CD14-positive monocyte (primary cell): Measurements from ENCODE around the gene CATSPERZ. TPM values are rescaled to one million over a fixed set of nuclear protein-coding genes. Genes with fewer than 3 reads are reported as not detected.
A peak's percentile ranks its signal among the peaks of the same experiment; 100 is the strongest.

Experiments used
- DNase-seq, 3 donors: peaks; one replicate each; pipeline ENCODE4 v3.0.0-alpha.2; 2011 to 2022
- H2AFZ ChIP-seq: 2 replicates; pipeline ENCODE4 v1.6.0; 2012; ENCODE audit warnings: mild to moderate bottlenecking, low read depth, low read length, inconsistent platforms; ENCODE audit not compliant: insufficient read depth, poor library complexity, severe bottlenecking
- H3K27ac ChIP-seq, 2 donors: 1 replicate in 1 of 2; 2 replicates in 1 of 2; pipeline ENCODE4 v1.5.1; 2012 to 2013; ENCODE audit warnings: low read length in 2 of 2, control low read depth in 1 of 2, inconsistent platforms in 1 of 2, low read depth in 1 of 2, mild to moderate bottlenecking in 1 of 2
- H3K27me3 ChIP-seq, 2 donors: one replicate each; pipeline versions ENCODE4 v1.6.0 to v1.6.1; 2011 to 2013; ENCODE audit warnings: low read length in 2 of 2; ENCODE audit not compliant: control insufficient read depth in 2 of 2, insufficient read depth in 2 of 2
- H3K36me3 ChIP-seq, 2 donors: replicated peaks in 1 of 2; 1 replicate in 1 of 2; 2 replicates in 1 of 2; pipeline versions ENCODE4 v1.5.1 to v1.6.1; 2012 to 2013; ENCODE audit warnings: low read length in 2 of 2, control low read depth in 1 of 2, inconsistent platforms in 1 of 2, mild to moderate bottlenecking in 1 of 2; ENCODE audit not compliant: insufficient read depth in 2 of 2, control insufficient read depth in 1 of 2
- H3K4me1 ChIP-seq, 2 donors: 1 replicate in 1 of 2; 2 replicates in 1 of 2; pipeline versions ENCODE4 v1.5.1 to v1.6.1; 2012 to 2013; ENCODE audit warnings: low read length in 2 of 2, control low read depth in 1 of 2, inconsistent platforms in 1 of 2, mild to moderate bottlenecking in 1 of 2, moderate library complexity in 1 of 2; ENCODE audit not compliant: insufficient read depth in 2 of 2, control insufficient read depth in 1 of 2
- H3K4me2 ChIP-seq: replicated peaks from 2 replicates; pipeline ENCODE3; 2012; ENCODE audit warnings: low read length, moderate library complexity, mild to moderate bottlenecking; ENCODE audit not compliant: poor library complexity, severe bottlenecking; ENCODE audit errors: extremely low read depth
- H3K4me3 ChIP-seq, 3 experiments: fragments of 200-600 bp in 1 of 3; sonication (generic) in 1 of 3; replicated peaks in 1 of 3; 1 replicate in 2 of 3; 2 replicates in 1 of 3; pipeline ENCODE4 v1.5.1; 2011 to 2013; ENCODE audit warnings: low read length in 3 of 3, mild to moderate bottlenecking in 3 of 3, control low read depth in 2 of 3, low read depth in 2 of 3, inconsistent platforms in 1 of 3, moderate library complexity in 1 of 3
- H3K79me2 ChIP-seq: 2 replicates; pipeline ENCODE4 v1.6.0; 2012; ENCODE audit warnings: mild to moderate bottlenecking, control low read depth, inconsistent platforms, low read length, moderate library complexity; ENCODE audit not compliant: insufficient read depth
- H3K9ac ChIP-seq: 2 replicates; pipeline ENCODE4 v1.6.0; 2017; ENCODE audit warnings: low read length, mild to moderate bottlenecking; ENCODE audit not compliant: insufficient read depth, poor library complexity, severe bottlenecking
- H3K9me3 ChIP-seq, 2 donors: replicated peaks in 1 of 2; 1 replicate in 1 of 2; 2 replicates in 1 of 2; pipeline versions ENCODE4 v1.5.1 to v1.6.1; 2012 to 2013; ENCODE audit warnings: low read length in 2 of 2, control low read depth in 1 of 2; ENCODE audit not compliant: control insufficient read depth in 1 of 2, insufficient read depth in 1 of 2
- H4K20me1 ChIP-seq: 2 replicates; pipeline ENCODE4 v1.6.0; 2012; ENCODE audit warnings: mild to moderate bottlenecking, low read length, control low read depth, moderate library complexity; ENCODE audit not compliant: insufficient read depth
- H3K27ac Mint-ChIP-seq, 7 donors: one replicate each; pipeline ENCODE4 v1.8.0; 2020; ENCODE audit warnings: mild to moderate bottlenecking in 7 of 7, mixed read lengths in 7 of 7, moderate library complexity in 6 of 7, inconsistent platforms in 2 of 7
- H3K27me3 Mint-ChIP-seq, 3 donors: one replicate each; pipeline ENCODE4 v1.8.0; 2021 to 2022; ENCODE audit warnings: low read depth in 3 of 3, mild to moderate bottlenecking in 3 of 3, mixed read lengths in 3 of 3, moderate library complexity in 3 of 3, inconsistent platforms in 1 of 3
- H3K36me3 Mint-ChIP-seq, 2 donors: one replicate each; pipeline ENCODE4 v1.8.0; 2020; ENCODE audit warnings: mixed read lengths in 2 of 2, inconsistent platforms in 1 of 2, mild to moderate bottlenecking in 1 of 2
- H3K4me1 Mint-ChIP-seq: one replicate; pipeline ENCODE4 v1.8.0; 2020; ENCODE audit warnings: mild to moderate bottlenecking, mixed read lengths
- H3K4me3 Mint-ChIP-seq, 2 donors: one replicate each; pipeline ENCODE4 v1.8.0; 2020; ENCODE audit warnings: mild to moderate bottlenecking in 2 of 2, mixed read lengths in 2 of 2, moderate library complexity in 1 of 2
- H3K9me3 Mint-ChIP-seq, 7 donors: one replicate each; pipeline ENCODE4 v1.8.0; 2020 to 2022; ENCODE audit warnings: mixed read lengths in 7 of 7, mild to moderate bottlenecking in 6 of 7, moderate library complexity in 6 of 7, inconsistent platforms in 2 of 7
- WGBS: methylation state at CpG from one replicate; pipeline ENCODE4 v1.1.5; 2013; ENCODE audit warnings: missing lambda C conversion rate; ENCODE audit not compliant: insufficient coverage; 5-methylcytosine and 5-hydroxymethylcytosine counted together
- intact Hi-C, 2 donors: fragments of 100-400 bp; cut with micrococcal nuclease; formaldehyde crosslinking; loops; one replicate each; pipeline versions ENCODE4 v1.15.0 to v1.15.1; 2023
- polyA plus RNA-seq, 3 donors: library from polyadenylated mRNA; depleted of rRNA in 1 of 3; unstranded in 2 of 3; stranded (reverse) in 1 of 3; fragments of 300-500 nt in 2 of 3; fragments of >200 nt in 1 of 3; fragmentation: Illumina TruSeq in 2 of 3; gene quantifications; 1 replicate in 2 of 3; 2 replicates in 1 of 3; pipeline ENCODE4 v1.2.3, GENCODE V29; 2012 to 2021
- TF ChIP-seq, protein P1 (sequence below): fragments of 200-600 bp; IDR thresholded peaks from one replicate; pipeline ENCODE4 v1.8.0; 2022; ENCODE audit warnings: antibody characterized with exemption, mild to moderate bottlenecking

CATSPERZ gene
- polyA plus RNA-seq, 3 donors = not detected

DNA sequence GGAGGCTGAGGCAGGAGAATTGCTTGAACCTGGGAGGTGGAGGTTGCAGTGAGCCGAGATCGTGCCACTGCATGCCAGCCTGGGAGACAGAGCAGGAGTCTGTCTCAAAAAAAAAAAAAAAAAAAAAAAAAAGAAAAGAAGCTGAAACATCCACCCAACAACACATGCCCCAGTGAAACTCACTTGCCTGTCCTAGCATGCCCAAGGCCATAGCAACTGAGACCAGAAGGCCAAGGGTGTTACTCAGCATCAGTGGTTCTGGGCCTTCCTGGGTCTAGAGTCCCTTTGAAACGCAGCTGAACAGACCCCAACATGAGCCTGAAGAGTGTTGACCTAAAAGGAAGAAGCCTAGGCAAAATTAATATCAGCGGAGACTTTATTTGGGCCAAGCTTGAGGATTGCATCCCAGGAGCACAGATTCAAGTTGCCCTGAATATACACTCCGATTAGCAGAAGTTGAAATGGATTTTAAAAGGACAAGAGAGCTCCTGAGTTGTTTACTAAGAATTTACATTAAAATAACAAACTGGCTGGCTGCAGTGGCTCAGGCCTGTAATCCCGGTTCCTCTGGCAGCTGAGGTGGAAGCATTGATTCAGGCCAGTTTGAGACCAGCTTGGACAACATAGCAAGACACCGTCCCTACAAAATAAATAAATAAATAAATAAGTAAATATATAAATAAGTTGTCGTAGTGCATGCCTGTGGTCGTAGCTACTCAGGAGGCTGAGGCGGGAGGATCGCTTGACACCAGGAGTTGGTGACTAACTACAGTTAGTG is 24.7 kb downstream of the CATSPERZ start:
- intact Hi-C loops = no loop called here
- Histone ChIP-seq H3K36me3 (peaks cover 19 to 30% of the 10 kb centered on the region in 2 donors), H3K27me3 (no peaks in the 10 kb centered on the region), H3K79me2 (peaks cover 4% of the 10 kb centered on the region), H2AFZ (no peak overlapping the region), H3K4me3 (no peak overlapping the region), H4K20me1 (no peaks in the 10 kb centered on the region), H3K4me2 (no peak overlapping the region), H3K27ac (no peak overlapping the region), H3K9me3 (no peaks in the 10 kb centered on the region), H3K9ac (no peak overlapping the region), H3K4me1 (peaks cover under 1% of the 10 kb centered on the region in 2 donors)
- Mint-ChIP-seq H3K9me3 (peaks cover 0 to 7% (median 3%) of the 10 kb centered on the region in 7 donors), H3K36me3 (peaks cover 24 to 34% of the 10 kb centered on the region in 2 donors), H3K27me3 (peaks cover 0 to 10% (median 0%) of the 10 kb centered on the region in 3 donors), H3K4me3 (no peak overlapping the region), H3K27ac (peak overlapping the region in 3 of 7 donors; percentile 42 to 76 (median 58)), H3K4me1 (peaks cover 5% of the 10 kb centered on the region)
- WGBS = 94% methylated on average over 5 of the region's 11 CpGs
- TF ChIP-seq, protein P1, sequence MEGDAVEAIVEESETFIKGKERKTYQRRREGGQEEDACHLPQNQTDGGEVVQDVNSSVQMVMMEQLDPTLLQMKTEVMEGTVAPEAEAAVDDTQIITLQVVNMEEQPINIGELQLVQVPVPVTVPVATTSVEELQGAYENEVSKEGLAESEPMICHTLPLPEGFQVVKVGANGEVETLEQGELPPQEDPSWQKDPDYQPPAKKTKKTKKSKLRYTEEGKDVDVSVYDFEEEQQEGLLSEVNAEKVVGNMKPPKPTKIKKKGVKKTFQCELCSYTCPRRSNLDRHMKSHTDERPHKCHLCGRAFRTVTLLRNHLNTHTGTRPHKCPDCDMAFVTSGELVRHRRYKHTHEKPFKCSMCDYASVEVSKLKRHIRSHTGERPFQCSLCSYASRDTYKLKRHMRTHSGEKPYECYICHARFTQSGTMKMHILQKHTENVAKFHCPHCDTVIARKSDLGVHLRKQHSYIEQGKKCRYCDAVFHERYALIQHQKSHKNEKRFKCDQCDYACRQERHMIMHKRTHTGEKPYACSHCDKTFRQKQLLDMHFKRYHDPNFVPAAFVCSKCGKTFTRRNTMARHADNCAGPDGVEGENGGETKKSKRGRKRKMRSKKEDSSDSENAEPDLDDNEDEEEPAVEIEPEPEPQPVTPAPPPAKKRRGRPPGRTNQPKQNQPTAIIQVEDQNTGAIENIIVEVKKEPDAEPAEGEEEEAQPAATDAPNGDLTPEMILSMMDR = no peak
- DNase-seq = no peak

DNA sequence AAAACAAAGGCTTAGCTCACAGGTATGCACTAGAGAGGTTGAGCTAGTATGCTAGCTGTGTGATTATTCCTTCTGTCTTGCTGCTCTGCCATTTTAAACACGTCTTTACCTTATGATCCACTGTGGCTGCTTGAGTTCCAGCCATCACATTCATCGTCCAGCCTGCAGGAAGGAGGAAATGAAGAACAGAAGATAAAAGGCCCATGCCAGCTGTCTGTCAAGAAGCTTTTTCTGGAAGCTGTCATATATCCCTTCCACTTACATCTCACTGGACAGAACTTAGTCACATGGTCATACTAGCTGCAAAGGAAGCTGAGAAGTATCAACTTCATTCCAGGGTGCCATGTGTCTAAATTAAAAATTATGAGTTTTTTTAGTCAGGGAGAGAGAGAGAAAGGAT is 27.2 kb downstream of the CATSPERZ start:
- Histone ChIP-seq H3K4me2 (no peak overlapping the region), H3K79me2 (no peaks in the 10 kb centered on the region), H3K27me3 (no peaks in the 10 kb centered on the region), H3K4me1 (peaks cover 16 to 17% of the 10 kb centered on the region in 2 donors), H2AFZ (no peak overlapping the region), H3K4me3 (no peak overlapping the region), H4K20me1 (no peaks in the 10 kb centered on the region), H3K9me3 (no peaks in the 10 kb centered on the region), H3K36me3 (peaks cover 6 to 9% of the 10 kb centered on the region in 2 donors), H3K27ac (no peak overlapping the region), H3K9ac (no peak overlapping the region)
- no peak overlapping the region for H3K27ac Mint-ChIP-seq
- peaks cover 0 to 7% (median 3%) of the 10 kb centered on the region in 7 donors for H3K9me3 Mint-ChIP-seq
- H3K27me3 Mint-ChIP-seq = peaks cover 0 to 10% (median 0%) of the 10 kb centered on the region in 3 donors
- H3K36me3 Mint-ChIP-seq = peaks cover 2 to 9% of the 10 kb centered on the region in 2 donors
- peaks cover 20% of the 10 kb centered on the region for H3K4me1 Mint-ChIP-seq
- TF ChIP-seq, protein P1 = no peak
- H3K4me3 Mint-ChIP-seq = no peak overlapping the region
- no peak for DNase-seq
- intact Hi-C loops = no loop called here
- WGBS = no CpG with 5 or more reads among the region's 2 CpGs
